GM19193 (cell line): Measurements from ENCODE around the gene TBL2.
A peak's percentile ranks its signal among the peaks of the same experiment; 100 is the strongest.

Source experiments
- POLR2A ChIP-seq: IDR thresholded peaks from 4 replicates; pipeline ENCODE4 v1.6.1; 2011; ENCODE audit not compliant: insufficient read depth, insufficient read length; ENCODE audit errors: extremely low read depth

The TBL2 gene

DNA sequence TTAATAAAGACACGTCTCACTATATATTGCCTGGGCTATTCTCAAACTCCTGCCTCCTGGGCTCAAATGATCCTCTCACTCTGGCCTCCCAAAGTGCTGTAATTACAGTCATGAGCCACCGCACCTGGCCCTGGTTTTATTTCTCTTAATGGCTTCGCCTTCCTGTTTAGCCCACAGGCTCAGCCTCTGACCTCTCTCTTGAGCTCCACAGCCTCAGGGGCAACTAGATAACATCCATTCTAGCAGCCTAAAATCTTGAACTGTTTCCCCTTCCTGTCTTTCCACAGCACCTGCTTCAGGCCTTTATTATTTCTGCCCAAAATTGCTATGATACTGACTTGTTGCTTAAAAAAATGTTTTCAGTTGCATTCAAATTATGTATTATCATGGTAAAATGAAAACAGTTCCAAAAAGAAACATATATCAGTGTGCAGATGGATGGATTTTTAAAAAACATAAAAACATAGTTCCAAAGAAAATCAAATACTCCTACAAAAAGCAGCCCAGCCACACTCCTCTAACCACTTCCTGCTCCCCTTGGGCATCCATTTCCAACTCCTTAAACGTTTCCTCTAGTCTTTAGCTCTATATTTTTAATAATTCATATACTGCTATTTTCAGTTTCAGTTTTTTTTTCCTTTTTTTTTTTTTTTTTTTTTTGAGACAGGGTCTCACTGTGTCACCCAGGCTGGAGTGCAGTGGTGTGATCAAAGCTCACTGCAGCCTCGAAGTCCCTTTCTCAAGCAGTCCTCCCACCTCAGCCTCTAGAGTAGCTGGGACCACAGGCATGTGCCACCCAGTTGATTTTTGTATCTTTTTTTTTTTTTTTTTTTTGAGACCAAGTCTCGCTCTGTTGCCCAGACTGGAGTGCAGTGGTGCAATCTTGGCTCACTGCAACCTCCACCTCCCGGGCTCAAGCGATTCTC, 51.2 kb downstream of the TBL2 start:
- TF ChIP-seq POLR2A = no peak

DNA sequence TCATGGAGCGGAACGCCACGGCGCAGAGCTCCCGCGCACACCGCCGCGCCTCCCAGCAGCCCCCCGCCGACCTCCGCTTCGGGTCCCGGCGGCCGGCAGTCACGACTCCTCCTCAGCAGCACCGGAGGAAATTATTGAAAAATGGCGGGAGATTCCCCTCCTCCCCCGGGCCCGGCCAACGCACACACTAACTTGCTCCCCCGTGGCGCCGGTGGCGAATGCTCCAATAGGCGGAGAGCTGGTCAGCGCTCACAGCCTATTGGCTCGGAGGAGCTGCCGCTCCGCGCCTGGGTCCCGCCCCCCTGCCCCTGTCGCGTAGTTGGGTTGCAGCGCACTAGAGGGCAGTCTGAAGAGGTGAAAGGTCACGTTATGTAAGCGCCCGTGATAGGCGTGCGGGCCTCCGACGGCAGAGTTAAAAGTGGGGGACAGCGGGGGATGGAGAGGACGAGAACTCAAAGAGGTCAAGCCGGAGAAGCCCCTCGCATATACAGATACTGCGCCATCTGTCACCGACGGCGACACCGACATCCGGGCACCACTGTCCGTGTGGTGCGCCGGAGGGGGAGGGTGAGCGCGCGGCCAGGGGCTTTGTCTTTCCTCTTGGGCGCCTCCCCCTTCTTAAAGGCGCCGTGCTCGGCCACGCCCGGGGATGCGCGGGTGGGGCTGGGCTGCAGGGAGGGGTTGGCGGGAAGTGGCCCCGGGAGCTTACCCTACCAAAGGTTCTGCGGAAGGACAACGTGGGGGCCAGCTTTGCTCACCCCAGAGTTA, 56.1 kb downstream of the TBL2 start, which contains the start of gene BAZ1B:
TSS of gene BAZ1B (minus strand) at position 189 of the 768 bp plus-strand sequence. CDS start 360 bp downstream, outside the sequence.
- TF ChIP-seq POLR2A = peak; percentile 85

DNA sequence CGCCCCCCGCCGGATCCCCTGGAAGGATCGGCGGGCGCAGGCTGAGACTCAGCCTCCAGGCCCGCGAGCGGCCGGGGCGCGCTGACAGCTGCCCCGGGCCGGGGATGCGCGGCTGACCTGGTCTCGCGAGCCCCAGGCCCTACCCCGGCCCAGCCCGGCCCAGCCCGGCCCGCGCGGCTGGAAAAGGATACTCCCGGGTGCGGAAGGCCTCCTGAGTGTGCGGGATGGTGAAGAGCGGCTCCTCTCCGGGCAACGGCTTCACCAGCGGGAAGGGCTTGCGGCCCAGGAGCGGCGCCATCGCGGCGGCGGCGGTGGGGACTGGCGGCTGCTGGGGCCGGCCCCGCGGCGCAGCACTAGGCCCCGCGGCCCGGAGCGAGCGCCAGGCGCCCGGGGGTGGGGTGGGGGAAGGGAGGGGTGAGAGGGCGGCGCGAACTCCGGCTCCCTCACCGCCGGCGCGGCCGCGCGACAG, 56.7 kb downstream of the TBL2 start:
- TF ChIP-seq POLR2A = no peak

DNA sequence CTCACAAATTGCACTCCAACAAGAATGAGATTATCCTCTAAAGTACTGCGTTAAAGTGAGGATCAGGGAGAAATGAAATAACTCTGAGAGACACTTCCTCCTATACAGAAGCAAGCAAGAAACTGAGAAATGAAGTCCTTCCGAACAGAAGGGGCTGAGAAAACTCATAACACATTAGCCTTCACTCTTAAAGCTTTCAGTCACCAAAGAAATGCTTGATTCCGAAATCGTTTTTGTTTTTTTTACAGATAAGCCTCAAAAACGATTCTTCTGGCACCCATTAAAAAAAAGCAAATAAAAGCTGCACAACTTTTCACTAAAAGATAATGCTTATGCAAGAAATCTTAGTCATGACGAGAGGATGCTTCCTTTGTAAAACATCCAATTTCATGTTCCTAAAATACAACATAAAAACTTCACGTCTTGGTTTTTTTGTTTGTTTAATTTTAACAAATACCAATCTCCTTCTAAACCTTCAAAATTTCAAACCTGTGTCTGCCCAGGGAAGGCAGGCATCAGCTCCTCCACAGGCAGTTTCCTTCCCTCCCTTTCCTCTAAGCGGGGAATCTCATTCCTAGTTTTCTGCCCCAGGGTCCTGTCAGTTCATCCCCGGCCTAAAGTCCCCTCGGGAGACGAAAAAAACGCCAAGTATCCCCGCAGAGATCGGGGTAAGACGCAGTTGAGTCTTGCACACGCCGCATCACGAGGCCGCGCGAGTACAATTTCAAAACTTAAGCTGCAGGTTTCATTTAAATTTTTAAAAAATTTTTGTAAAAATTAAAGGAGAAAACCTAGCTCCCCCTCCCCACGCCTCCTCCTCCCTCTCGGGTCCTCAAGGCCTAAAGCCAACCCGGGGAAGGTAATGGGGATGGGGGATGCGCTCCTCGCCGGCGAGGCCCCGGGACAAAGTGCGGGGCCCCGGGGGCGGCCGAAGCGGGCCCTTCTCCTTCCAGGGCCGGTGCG, 57.4 kb downstream of the TBL2 start:
- no peak for TF ChIP-seq POLR2A

DNA sequence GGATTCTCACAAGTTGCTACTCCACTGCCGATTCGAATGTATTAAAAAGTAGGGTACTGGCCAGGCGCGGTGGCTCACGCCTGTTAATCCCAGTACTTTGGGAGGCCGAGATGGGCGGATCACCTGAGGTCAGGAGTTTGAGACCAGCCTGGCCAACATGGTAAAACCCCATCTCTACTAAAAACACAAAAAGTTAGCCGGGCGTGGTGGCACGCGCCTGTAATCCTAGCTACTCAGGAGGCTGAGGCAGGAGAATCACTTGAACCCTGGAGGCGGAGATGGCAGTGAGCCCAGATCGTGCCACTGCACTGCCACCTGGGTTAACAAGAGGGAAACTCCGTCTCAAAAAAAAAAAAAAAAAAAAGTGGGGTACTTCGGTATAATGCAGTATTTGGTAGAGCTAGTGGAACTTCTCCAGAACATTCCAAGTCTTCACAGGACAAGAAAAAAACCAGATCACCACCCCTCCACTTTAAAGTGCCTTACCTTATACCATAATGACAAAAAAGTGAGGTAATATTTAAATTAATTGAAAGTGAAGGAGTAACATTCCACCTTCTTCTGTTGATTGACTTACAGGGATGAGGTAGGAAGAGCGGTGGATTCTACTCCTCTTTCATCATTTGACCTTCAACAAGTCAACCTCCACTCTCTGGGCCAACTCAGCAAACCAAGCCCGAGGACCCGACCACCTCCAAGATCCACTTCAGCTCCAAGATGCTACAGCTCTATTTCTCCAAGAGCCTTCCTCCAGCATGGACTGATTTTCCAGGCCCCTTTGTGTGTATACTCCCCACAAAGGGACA, 58.3 kb downstream of the TBL2 start:
- no peak for TF ChIP-seq POLR2A

- TF ChIP-seq POLR2A = no peak
These were observed 59.9 kb downstream of the TBL2 start for GRCh38 chr7:73518470-73518869.
